Skeletal muscle cell (primary cell): ENCODE results near the gene MGAT4C.

Experiments used
- DNase-seq: peaks from one replicate; pipeline ENCODE4 v3.0.0-alpha.2; 2010; ENCODE audit warnings: low read depth
- H3K4me3 ChIP-seq: 2 replicates; pipeline ENCODE4 v1.5.1; 2011; ENCODE audit warnings: low read depth, mild to moderate bottlenecking, control low read depth, low read length, moderate library complexity

Gene MGAT4C

GRCh38 chr12:86015026-86015425 lies 241.2 kb downstream of the MGAT4C start:
- no peak for DNase-seq
- no peak overlapping the region for H3K4me3 ChIP-seq

DNA sequence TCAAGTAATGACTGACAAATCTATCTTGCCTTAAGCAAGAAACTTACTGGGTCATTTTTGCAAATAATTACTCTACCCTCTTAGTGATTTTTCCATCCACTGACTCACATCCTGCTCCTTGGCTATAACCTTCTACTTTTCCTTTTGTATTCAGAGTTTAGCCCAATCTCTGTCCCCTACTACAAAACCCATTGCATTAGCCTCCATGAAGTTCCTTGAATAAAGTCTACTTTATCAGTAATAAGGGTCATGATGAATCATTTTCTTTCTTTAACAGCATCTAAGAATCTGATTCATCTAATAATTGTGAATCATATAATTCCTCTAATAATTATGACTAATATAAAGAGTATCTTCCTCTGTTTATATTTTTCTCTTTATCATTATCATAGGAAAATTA lies 249.5 kb downstream of the MGAT4C start:
- no peak overlapping the region for H3K4me3 ChIP-seq
- DNase-seq: no peak

- no peak overlapping the region for H3K4me3 ChIP-seq
- DNase-seq: no peak
Measured at GRCh38 chr12:85998074-85998473, 258.1 kb downstream of the MGAT4C start.

DNA sequence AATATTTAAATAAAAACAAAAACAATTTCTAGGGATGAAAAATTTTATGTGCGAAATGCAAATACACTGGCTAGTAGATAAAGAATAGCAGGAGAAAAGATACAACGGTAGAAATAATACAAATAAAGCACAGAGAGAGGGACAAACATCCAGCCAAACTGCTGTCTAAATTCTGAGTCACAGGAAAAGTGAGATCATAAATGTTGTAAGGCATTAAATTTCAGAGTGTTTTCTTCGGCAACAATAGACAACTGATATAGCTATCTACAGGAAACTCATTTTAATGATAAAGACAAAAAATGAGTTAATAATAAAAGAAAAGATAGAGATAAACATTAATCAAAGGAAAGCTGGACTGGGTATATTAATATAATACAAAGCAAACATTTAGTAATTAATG lies 259.9 kb downstream of the MGAT4C start:
- H3K4me3 ChIP-seq: no peak overlapping the region
- no peak for DNase-seq

- no peak overlapping the region for H3K4me3 ChIP-seq
- DNase-seq: no peak
Measured at GRCh38 chr12:85993746-85994145, 262.4 kb downstream of the MGAT4C start.

DNA sequence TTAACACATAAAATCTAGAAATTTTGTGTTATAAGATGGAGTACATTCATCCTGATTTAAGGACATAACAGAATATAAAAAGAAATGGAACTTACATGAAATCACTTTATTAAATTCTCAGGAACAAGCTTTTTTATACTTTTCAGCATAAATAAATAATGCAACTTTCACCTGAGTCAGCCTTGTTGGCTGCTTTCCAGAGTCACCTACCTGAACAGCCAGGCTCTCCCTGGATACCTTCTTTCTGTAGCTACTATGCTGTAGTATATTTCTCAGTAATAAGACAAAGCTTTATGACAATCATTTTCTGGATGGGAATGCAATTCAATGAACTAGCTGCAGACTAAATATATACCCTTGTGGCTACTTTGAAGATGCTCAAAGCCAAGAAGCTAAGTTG lies 270.2 kb downstream of the MGAT4C start:
- no peak for DNase-seq
- H3K4me3 ChIP-seq: no peak overlapping the region

- DNase-seq: no peak
- H3K4me3 ChIP-seq: no peak overlapping the region
Measured at GRCh38 chr12:85983601-85984000, 272.6 kb downstream of the MGAT4C start.

GRCh38 chr12:85979641-85980040 lies 276.6 kb downstream of the MGAT4C start:
- DNase-seq: no peak
- H3K4me3 ChIP-seq: no peak overlapping the region

DNA sequence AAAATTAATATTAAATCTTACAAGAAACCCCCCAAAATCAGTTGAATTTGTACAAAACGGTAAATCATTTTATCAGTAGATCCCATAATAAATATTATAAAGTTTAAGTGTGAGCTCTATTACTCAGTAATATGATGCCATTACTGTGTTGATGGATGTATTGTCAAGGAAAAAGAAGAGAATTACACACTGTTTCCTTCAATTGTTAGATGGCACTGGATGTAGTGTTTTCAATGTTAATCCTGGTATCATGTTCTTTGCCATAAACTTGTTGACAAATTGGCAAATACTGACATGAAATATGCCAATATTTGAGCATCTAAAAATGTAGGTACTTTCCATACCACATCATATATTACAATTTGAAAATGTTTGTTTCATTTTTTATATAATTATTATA lies 280.5 kb downstream of the MGAT4C start:
- no peak overlapping the region for H3K4me3 ChIP-seq
- no peak for DNase-seq

- H3K4me3 ChIP-seq: no peak overlapping the region
- DNase-seq: no peak
Measured at GRCh38 chr12:85971800-85972199, 284.4 kb downstream of the MGAT4C start.

DNA sequence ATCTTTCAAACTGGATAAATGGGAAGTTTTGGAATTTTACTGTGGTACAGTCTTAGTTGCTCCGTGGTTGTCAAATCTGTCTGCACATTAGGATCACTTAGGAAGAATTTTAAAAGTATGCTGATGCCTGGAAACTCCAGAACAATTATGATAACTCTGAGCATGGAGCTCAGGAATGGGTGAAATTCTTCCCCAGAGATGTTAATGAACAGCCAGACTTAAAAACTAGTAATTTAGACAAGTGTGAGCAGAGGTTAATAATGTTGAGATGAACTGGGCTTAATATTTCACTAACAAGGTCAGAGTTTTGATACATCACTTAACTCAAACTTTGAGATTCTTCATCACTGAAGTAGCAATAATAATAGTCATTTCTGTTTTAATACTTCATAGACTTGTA lies 287.6 kb downstream of the MGAT4C start:
- DNase-seq: no peak
- H3K4me3 ChIP-seq: no peak overlapping the region

DNA sequence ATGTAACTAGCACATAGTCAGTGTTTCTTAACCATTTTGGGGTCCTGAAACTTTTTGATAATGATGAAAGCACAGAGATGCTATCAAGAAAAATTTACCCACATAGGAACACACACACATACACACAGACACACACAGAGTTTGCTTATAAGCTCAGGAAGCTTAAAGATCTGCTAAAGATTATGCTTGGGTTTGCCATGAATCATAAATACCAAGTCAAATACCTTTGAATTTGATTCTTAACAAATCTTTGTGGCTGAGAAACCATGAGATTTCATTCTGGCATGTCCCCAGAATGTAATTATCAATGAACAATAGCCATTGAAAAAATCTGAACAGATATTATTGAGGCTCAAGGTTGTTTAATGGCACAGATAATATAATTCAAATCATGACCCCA lies 292.9 kb downstream of the MGAT4C start:
- H3K4me3 ChIP-seq: no peak overlapping the region
- DNase-seq: no peak

GRCh38 chr12:85956081-85956480 lies 300.1 kb downstream of the MGAT4C start:
- DNase-seq: no peak

GRCh38 chr12:85955127-85955526 lies 301.1 kb downstream of the MGAT4C start:
- DNase-seq: no peak
- H3K4me3 ChIP-seq: no peak overlapping the region

More at GRCh38 chr12:85956081-85956480, 300.1 kb downstream of the MGAT4C start:
- H3K4me3 ChIP-seq: no peak overlapping the region

DNA sequence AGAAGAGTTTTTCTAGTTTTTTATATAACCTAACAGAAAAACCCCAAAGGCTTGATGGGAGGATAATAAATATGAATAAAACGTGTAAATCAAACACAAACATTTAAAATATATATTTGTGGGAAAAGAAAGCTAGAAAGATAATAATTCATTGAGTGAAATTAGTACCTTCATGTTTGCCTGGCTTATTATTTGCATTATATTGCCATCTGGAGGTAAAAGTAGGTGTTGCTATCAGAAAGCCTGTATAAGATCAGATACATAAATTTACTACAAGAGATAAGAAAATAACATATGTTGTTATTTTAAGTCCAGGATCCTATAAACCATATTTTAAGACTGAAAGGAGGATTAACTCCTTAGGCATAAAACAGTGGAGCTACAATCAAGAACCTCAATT lies 304.4 kb downstream of the MGAT4C start:
- no peak overlapping the region for H3K4me3 ChIP-seq
- DNase-seq: no peak

DNA sequence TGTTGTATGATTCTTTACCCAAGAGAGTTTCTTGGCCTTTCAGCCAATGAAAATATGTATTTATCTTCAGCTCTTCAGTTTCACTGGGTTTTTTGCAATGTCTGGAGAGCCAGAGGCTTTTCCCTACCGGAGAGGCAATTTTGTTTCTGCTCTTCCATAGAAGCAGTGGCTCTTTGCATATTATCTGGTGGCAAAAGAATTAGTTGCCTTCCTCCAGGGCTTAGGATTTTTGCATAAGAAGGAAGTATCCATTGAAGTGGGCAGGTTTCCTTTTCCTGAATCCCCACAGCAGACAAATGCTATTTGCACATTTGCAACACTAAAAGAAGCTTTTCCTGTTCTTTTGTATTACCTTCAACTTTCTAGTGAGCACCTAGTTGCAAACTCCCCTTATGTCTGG lies 306.9 kb downstream of the MGAT4C start:
- H3K4me3 ChIP-seq: no peak overlapping the region
- no peak for DNase-seq

- DNase-seq: no peak
- H3K4me3 ChIP-seq: no peak overlapping the region
Measured at GRCh38 chr12:85948340-85948739, 307.9 kb downstream of the MGAT4C start.

- no peak overlapping the region for H3K4me3 ChIP-seq
- DNase-seq: no peak
Measured at GRCh38 chr12:85947286-85947685, 308.9 kb downstream of the MGAT4C start.

- no peak overlapping the region for H3K4me3 ChIP-seq
- DNase-seq: no peak
Measured at GRCh38 chr12:85946375-85946774, 309.8 kb downstream of the MGAT4C start.

DNA sequence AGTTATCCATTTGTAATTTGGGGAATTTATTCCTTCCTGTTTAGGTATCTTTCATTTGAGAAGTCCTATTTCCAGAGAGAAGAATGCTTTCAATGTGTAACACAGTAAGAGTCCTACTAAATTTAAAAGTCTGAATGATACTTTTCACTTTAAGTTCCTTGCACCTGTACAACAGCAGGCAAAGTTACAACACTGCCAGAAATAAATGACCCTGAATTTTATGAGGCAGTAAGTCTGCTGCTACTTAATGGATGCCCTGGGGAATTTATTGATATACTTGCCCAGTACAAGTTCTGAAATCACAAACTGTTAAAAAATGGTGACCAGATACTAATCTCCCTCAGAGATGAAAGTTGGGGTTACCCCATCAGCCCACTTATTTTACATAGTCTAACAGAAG lies 329.0 kb downstream of the MGAT4C start:
- DNase-seq: no peak
- no peak overlapping the region for H3K4me3 ChIP-seq

DNA sequence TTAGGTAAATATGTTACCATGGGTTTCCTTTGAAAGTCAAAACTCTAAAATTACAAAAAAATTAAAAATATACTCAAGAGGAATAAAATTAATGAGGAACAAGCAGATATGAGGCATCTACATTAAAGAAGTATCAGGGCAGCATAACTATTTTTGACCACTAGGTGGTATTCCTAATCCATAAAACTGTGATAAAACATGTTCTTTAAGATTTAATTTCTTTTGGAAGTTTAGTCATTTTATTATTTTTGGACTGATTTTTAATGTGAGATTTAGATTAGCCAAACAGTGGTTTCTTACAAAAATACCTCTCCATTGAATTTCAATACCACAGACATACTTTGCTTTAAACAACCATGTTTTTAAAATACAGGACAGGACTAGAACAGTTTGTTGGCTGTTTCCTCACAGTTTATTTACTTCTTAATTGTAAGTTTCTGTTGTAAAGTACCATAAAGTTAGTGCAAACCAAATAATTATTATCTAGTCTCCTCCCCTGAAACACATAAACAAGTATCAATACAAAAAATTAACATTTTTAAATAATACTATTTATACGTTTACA lies 332.3 kb downstream of the MGAT4C start:
- no peak overlapping the region for H3K4me3 ChIP-seq
- DNase-seq: peak; percentile 9

DNA sequence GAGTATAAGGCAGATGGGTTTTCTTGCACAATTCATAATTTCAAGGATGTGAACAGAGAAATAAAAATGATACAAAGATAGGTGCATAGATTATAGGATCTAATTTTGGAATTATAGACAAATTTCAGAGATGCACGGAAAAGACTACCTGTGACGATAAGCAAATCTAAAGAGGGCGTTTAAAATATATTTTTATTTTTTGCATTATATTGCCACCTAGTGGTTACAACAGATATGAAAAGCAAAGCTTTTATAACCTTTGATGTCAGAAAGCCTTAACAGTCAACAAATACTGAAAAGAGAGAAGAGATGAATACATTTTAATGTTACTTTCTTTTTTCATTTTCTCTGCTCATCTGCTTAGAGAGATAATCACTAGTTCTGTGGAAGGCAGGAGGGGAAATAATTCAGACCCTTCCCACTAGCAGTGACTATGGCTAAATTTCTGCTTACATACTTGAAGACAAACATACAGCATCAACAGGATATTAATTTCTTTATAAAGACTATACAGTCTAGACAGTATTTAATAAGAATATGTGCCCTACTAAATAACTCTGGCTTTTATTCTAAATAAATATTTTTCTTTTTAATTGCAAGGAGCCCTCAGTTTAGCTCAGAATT lies 335.8 kb downstream of the MGAT4C start:
- H3K4me3 ChIP-seq: no peak overlapping the region
- DNase-seq: no peak
